K562 treated with DMSO at 1 percent for 12 hours (cell line): ENCODE results near the gene CACNG7. TPM values are rescaled to one million over a fixed set of nuclear protein-coding genes. Genes with fewer than 3 reads are reported as not detected.

Experiments used
- total RNA-seq: library from RNA; unstranded; fragments of 300-600 nt; gene quantifications from 2 replicates; pipeline ENCODE4 v1.2.3, GENCODE V29; 2022; ENCODE audit not compliant: insufficient read depth

CACNG7 gene
- not detected in 2 replicates for total RNA-seq

GRCh38 chr19:53908935-53909415 is at the start of gene CACNG7:
Gene CACNG7 (plus strand): TSS chr19:53909278. CDS start chr19:53912832, 3,554 bp downstream.

DNA sequence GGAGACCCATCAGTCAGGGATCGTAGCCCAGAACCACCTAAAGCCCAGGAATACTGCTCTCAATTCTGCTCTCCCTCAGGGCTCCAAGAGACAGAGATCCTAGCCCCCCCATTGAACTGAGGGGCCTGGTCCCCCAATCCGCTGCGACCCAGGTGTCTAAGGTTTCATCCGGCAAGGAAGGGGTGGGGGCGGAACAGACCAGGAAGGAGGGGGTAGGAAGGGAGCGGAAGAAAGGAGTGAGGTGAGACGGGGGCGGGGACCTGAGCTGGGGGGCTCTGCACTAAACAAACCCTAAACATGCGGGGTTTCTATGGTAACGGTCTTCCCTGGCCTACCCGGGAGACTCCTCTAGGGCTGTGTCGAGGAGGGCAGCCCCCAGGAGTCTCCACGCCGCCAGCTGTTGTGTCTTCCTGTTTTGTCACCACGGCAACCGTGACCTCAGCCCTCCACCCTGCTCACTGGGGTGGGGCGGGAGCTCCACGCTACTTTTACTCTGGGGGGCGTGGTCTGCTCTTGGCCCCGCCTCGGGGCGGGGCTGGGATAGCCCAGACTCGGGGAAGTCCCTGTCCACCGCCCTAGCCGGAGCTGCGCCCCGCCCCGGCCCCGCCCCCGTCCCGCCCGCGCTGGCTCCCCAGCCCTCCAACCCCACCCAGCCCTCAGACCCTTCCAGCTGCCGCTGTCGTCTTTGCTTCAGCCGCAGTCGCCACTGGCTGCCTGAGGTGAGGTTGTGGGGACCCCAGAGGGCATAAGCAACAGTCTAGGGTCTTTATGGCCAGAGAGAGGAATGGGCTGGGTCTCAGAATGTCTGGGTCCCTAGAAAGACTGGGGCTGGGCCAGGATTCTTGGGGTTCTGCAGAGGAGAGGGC is 41.6 kb upstream of the CACNG7 start, which contains the start of gene MYADM:
Gene MYADM, plus strand, starts transcription at position 659 of the 866 bp plus-strand sequence. CDS start 5,647 bp downstream, outside the sequence.

GRCh38 chr19:53881482-53882390 is 27.3 kb upstream of the CACNG7 start, which contains the start of gene PRKCG:
Gene PRKCG (plus strand): TSS chr19:53882197. CDS start chr19:53882495, 298 bp downstream.

DNA sequence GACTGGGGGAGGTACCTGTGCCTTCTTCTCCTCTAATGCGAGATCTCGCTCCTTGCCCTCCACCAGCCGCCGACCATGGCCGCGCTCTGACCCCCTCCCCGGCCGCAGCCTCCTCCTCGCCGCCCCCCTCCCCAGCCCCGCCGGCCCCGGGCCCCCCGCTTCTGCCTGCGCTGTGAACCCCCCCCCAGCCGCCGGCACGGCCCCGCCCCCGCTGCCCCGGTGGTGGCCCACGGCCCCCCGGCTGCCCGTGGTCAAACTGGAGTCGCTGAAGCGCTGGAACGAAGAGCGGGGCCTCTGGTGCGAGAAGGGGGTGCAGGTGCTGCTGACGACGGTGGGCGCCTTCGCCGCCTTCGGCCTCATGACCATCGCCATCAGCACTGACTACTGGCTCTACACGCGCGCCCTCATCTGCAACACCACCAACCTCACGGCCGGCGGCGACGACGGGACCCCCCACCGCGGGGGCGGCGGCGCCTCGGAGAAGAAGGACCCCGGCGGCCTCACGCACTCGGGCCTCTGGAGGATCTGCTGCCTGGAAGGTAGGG is 53.9 kb downstream of the CACNG7 start, which contains the start of gene CACNG8:
Gene CACNG8, plus strand, starts transcription at position 51 of the 545 bp plus-strand sequence.

GRCh38 chr19:53991224-53992113 is 82.4 kb downstream of the CACNG7 start, which contains the start of gene CACNG6:
Gene CACNG6 (plus strand): TSS chr19:53991637. CDS start chr19:53992878, 1,241 bp downstream.

Other genes starting within 250 kb of the CACNG7 start
- gene NLRP12, start 85.0 kb upstream of the CACNG7 start, total RNA-seq: 0.23 TPM in 1 of 2 replicates, not detected in the other
- 16.5 and 32.0 TPM in 2 replicates for gene MYADM, start 41.4 kb upstream of the CACNG7 start, total RNA-seq
- gene PRKCG, start 27.1 kb upstream of the CACNG7 start, total RNA-seq: not detected in 2 replicates
- not detected in 2 replicates for gene CACNG8, start 53.7 kb downstream of the CACNG7 start, total RNA-seq
- gene CACNG6, start 82.4 kb downstream of the CACNG7 start, total RNA-seq: not detected in 2 replicates
- gene VSTM1, start 154.6 kb downstream of the CACNG7 start, total RNA-seq: not detected in 2 replicates
- not detected in 2 replicates for gene TARM1, start 172.1 kb downstream of the CACNG7 start, total RNA-seq
- gene OSCAR, start 191.5 kb downstream of the CACNG7 start, total RNA-seq: 0.81 and 2.3 TPM in 2 replicates
- 99.7 and 108 TPM in 2 replicates for gene NDUFA3, start 193.6 kb downstream of the CACNG7 start, total RNA-seq
- 6.7 and 10.4 TPM in 2 replicates for gene TFPT, start 206.4 kb downstream of the CACNG7 start, total RNA-seq
- gene PRPF31, start 206.5 kb downstream of the CACNG7 start, total RNA-seq: 63.2 and 71.2 TPM in 2 replicates
- 34.4 and 66.8 TPM in 2 replicates for gene CNOT3, start 228.5 kb downstream of the CACNG7 start, total RNA-seq